Activated CD4-positive, alpha-beta T cell treated with anti-CD3 and anti-CD28 coated beads for 24 hours (primary cell): ENCODE results near the gene FOCAD.
"Not testable (repeated sequence)": the region's sequence is repeated elsewhere in the genome, so short reads cannot be mapped to it uniquely, and the experiment has no call there.

Source experiments
- DNase-seq, 2 donors: peaks; one replicate each; pipeline ENCODE4 v3.0.0-alpha.2; 2020; ENCODE audit warnings: low read depth in 2 of 2

Gene FOCAD

DNA sequence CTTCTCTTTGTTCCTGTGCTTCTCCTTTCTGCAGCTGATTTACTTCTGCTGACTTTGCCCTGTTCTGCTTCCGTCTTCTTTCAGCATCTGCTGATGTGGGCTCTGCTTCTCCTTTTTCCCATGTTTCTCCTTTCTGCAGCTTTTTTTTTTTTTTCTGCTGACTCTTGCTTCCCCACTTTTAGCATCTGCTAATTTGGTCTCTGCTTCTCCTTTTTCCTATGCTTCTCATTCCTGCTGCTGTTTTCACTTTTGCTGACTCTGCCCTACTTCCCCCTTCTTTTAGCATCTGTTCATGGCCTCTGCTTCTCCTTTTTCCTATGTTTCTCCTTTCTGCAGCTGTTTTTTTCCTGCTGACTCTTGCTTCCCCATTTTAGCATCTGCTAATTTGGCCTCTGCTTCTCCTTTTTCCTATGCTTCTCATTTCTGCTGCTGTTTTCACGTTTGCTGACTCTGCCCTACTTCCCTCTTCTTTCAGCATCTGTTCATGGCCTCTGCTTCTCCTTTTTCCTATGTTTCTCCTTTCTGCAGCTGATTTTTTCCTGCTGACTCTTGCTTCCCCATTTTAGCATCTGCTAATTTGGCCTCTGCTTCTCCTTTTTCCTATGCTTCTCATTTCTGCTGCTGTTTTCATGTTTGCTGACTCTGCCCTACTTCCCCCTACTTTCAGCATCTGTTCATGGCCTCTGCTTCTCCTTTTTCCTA is 289.3 kb downstream of the FOCAD start:
- DNase-seq = not testable (repeated sequence)

- not testable (repeated sequence) for DNase-seq
These were observed 290.3 kb downstream of the FOCAD start for GRCh38 chr9:20974191-20974938.

- DNase-seq = no peak
These were observed 294.2 kb downstream of the FOCAD start for GRCh38 chr9:20978249-20978648.

DNA sequence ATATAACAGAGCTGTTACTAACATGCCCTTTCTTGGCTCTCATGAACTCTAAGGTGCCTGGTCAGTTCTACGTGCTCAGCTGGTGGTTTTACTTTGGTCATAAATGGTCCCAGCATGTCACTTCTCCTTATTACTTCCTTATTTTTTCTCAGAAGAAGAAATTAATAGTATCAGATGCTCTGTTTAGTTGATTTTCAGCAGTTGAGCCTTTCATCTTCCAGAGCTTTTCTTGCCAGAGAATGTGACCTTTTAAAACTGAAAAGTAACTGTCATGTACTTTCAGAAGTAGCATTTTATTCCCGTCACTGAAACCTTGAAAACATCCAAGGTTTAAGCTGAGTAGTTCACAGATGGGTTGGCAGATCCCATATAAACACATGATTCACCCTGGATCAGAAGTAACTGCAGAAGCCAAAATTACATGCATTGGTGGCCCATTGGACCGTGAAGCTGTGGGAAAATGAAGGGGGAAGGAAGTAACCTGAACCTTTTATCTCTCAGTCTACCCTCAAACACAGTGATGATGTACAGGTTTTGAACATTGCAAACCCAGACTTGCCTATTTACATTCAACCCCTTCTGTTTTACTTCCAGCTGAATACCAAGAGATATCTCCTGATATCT is 296.9 kb downstream of the FOCAD start:
- no peak for DNase-seq

- DNase-seq = no peak
These were observed 297.4 kb downstream of the FOCAD start for GRCh38 chr9:20981486-20981885.

GRCh38 chr9:20984506-20984905 is 300.4 kb downstream of the FOCAD start:
- no peak for DNase-seq

DNA sequence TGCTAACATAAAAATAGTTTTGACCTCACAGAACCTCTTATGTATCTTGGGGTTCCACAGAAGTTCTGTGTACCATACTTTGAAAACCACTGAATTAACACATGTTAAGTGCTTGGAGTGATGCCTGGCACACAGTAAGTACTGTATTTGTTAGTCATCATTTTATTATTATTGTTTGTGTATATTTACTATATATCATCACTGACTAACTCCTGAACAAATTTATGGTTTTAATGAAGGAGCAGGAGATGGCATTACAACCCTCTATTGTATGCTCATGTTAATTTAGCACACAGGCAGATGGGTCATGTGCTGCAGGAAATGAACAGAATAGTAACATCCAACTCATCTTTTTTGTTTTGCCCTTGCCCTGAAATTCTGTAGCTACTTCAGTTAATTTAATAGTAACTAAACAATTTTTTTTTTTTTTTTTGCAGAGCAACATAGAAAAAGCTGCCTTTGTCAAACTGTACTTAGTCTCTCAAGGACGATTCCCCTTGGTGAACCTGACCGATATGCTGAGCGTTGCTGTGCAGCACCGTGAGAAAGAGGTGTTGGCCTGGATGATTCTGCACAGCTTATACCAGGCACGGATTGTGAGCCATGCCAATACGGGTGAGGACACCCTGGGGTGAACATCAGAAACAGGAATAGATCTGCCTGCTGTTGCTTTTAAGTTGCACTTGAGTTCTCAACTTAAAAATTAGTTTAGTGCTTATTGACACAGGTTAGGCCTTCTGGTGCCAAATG is 302.0 kb downstream of the FOCAD start:
- DNase-seq = no peak

GRCh38 chr9:20987521-20987920 is 303.5 kb downstream of the FOCAD start:
- DNase-seq = no peak

GRCh38 chr9:20988061-20988460 is 304.0 kb downstream of the FOCAD start:
- no peak for DNase-seq

DNA sequence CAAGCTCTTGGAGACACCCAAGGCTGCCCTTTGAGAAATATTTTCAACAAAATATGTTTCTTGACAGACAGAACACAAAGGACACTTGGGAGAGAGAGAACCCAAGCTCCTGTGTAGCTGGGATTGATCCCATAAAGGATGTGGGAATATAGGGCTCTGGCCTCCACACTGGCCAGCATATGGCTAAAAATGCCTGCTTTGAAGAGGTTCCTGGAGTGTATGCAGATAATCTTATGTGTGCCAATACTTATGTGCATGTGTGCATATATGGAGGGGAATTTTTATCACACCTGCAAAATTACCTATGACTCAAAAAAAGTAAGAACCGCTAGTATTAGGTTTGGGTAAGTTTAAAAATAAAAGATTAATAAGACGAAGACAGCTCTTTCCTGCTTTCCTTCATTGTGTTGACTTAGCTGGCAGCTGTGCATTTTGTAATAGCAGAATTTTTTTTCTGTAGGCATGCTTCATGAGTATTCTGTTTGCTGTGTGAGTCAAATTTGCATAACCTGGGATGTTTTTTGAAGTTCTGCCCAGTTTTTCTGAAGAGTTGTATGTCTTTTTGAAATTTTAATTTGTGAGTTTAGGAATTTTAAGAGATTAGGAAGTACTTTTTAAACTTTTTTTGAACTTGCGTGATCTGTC is 304.7 kb downstream of the FOCAD start:
- DNase-seq = no peak

DNA sequence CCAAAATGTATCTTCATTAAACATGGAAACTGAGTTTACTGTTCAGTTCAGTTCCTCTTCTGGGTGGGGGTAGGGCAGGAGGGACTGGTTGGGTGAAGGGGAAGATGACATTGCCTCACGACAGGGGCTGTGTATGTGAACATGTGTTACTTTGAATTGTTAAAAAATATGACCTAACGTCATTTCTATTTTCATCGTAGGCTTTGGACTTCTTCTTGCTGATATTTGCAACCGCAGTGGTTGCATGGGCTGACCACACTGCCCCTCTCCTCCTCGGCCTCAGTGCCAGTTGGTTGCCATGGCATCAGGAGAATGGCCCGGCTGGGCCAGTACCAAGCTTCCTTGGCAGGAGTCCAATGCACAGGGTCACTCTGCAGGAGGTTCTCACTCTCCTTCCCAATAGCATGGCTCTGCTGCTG is 305.9 kb downstream of the FOCAD start:
- DNase-seq = no peak

DNA sequence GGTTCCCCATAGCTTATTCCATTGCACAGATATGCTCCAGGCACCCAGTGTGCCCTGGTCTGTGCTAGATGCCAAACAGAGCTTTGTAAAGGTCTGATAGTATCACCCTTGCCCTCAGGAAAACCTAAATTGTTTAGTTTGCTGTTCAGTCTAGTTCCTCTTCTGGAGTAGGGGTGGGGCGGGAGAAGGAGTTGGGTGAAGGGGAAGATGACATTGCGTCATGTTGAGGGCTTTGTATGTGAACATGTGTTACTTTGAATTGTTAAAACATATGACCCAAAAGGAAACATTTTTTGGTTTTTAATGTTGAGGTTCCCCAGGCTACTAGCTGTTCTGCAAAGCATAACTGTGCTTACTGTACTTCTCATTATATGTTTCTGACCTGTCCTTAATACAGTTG is 306.8 kb downstream of the FOCAD start:
- DNase-seq = no peak

- DNase-seq = no peak
These were observed 310.4 kb downstream of the FOCAD start for GRCh38 chr9:20994486-20994885.

DNA sequence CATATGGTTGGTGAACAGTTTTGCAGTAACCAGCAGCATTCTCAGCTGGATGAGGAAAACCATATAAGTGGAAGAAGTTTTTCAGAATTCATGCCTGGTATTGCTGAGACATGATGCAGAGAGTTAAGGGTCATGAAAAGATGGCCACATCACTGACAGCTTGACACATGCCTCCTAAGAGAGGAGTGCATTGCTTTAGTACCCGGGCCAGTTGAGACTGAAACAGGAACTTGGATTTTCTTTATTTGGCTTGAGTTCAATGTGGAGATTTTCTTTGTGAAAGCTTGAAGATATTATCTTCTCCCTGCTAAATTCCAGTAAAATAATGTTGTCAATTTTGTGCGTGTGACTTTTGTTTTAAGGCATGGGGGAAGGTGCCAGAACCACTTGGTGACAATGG is 311.6 kb downstream of the FOCAD start:
- no peak for DNase-seq

GRCh38 chr9:20996809-20997208 is 312.8 kb downstream of the FOCAD start:
- DNase-seq = no peak

- DNase-seq = no peak
These were observed 313.5 kb downstream of the FOCAD start for GRCh38 chr9:20997503-20998076.

GRCh38 chr9:21001581-21001980 is 317.5 kb downstream of the FOCAD start:
- no peak for DNase-seq

GRCh38 chr9:21002040-21002439 is 318.0 kb downstream of the FOCAD start:
- DNase-seq = no peak

- DNase-seq = no peak
These were observed 331.2 kb downstream of the FOCAD start for GRCh38 chr9:21015129-21015815.

GRCh38 chr9:21015995-21016394 is 331.9 kb downstream of the FOCAD start:
- no peak for DNase-seq
